Smooth muscle cell (in vitro differentiated cells): ENCODE measurements around the gene SAPCD1. TPM values are rescaled to one million over a fixed set of nuclear protein-coding genes. Genes with fewer than 3 reads are reported as not detected.

Experiments used
- DNase-seq: peaks from one replicate; lab custom pipeline; 2025; ENCODE audit not compliant: unreplicated experiment; lab: John Stamatoyannopoulos, UW
- H2AFZ ChIP-seq: fragments of 200-600 bp; sonication (generic); 2 replicates; pipeline ENCODE4 v1.6.0; 2016; ENCODE audit warnings: antibody characterized with exemption, low read depth, mild to moderate bottlenecking
- H3F3A ChIP-seq: fragments of 200-600 bp; sonication (generic); 2 replicates; pipeline ENCODE4 v1.6.0; 2017; ENCODE audit warnings: antibody characterized with exemption, low read depth
- H3K27ac ChIP-seq: fragments of 200-600 bp; sonication (generic); 2 replicates; pipeline ENCODE4 v1.5.1; 2016; ENCODE audit warnings: low read depth, mild to moderate bottlenecking
- H3K27me3 ChIP-seq: fragments of 200-600 bp; sonication (generic); 2 replicates; pipeline ENCODE4 v1.6.1; 2016; ENCODE audit warnings: low read depth, mild to moderate bottlenecking
- H3K36me3 ChIP-seq: fragments of 200-600 bp; sonication (generic); 2 replicates; pipeline ENCODE4 v1.5.1; 2016; ENCODE audit warnings: low read depth
- H3K4me1 ChIP-seq: fragments of 200-600 bp; sonication (generic); 2 replicates; pipeline ENCODE4 v1.5.1; 2016; ENCODE audit warnings: low read depth
- H3K4me2 ChIP-seq: fragments of 200-600 bp; sonication (generic); 2 replicates; pipeline ENCODE4 v1.6.0; 2016; ENCODE audit warnings: mild to moderate bottlenecking
- H3K4me3 ChIP-seq: fragments of 200-600 bp; sonication (generic); 2 replicates; pipeline ENCODE4 v1.5.1; 2016; ENCODE audit warnings: mild to moderate bottlenecking
- H3K79me2 ChIP-seq: fragments of 200-600 bp; sonication (generic); 2 replicates; pipeline ENCODE4 v1.6.0; 2016; ENCODE audit warnings: low read depth, mild to moderate bottlenecking
- H3K9ac ChIP-seq: fragments of 200-600 bp; sonication (generic); 2 replicates; pipeline ENCODE4 v1.6.0; 2016; ENCODE audit warnings: low read depth
- H3K9me3 ChIP-seq: fragments of 200-600 bp; sonication (generic); replicated peaks from 2 replicates; pipeline ENCODE4 v1.5.1; 2016; ENCODE audit warnings: low read depth
- H4K20me1 ChIP-seq: fragments of 200-600 bp; sonication (generic); 2 replicates; pipeline ENCODE4 v1.6.0; 2016; ENCODE audit warnings: low read depth
- WGBS: methylation state at CpG from one replicate; pipeline ENCODE4 v1.1.7; 2016; ENCODE audit warnings: low lambda C conversion rate; 5-methylcytosine and 5-hydroxymethylcytosine counted together
- polyA plus RNA-seq: library from polyadenylated mRNA; unstranded; fragments of >200 nt; fragmentation: Nextera tagmentation; extraction: Ambion mirVana; gene quantifications from 2 replicates; pipeline ENCODE4 v1.2.1, GENCODE V29; 2016
- total RNA-seq: library from RNA; depleted of rRNA; stranded (reverse); fragments of >200 nt; gene quantifications from 2 replicates; pipeline ENCODE4 v1.2.3, GENCODE V29; 2014
- TF ChIP-seq, protein P1 (sequence below): fragments of 200-600 bp; sonication (generic); IDR thresholded peaks from 2 replicates; pipeline ENCODE4 v1.5.1; 2017; ENCODE audit warnings: borderline replicate concordance, mild to moderate bottlenecking, antibody characterized with exemption; ENCODE audit not compliant: insufficient read depth, poor library complexity, severe bottlenecking

The SAPCD1 gene
- total and polyA plus RNA-seq, 2 experiments from 2014 or later, result 1.4 TPM; not detected in 1

DNA sequence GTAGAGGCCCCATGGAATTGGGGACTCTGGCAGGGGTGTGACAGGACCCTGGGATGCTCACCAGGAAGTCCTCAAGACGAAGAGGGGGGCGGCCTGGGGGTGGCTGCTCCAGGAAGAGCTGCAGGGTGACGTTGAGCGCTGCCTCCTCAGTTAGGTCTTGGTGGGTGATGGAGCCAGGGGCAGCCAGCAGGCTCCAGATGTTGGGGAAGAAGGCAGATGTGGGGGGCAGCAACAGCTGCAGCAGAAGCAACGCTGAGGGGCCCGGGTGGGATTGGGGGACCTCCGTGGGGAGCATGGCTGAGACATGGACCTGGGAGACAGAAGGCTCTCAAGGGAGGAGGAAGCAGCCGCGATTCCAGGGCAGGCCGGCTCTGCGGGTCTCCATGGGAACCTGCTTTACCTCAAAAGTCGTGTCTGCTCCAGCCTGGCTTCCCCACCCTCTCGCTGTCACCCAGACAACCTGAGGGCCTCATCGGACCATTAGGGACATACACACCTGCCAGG lies 14.1 kb downstream of the SAPCD1 start:
- peaks cover 11% of the 10 kb centered on the region for H3F3A ChIP-seq
- H3K9me3 ChIP-seq, result no peaks in the 10 kb centered on the region
- H4K20me1 ChIP-seq, result no peaks in the 10 kb centered on the region
- H3K27me3 ChIP-seq, result no peaks in the 10 kb centered on the region
- no peaks in the 10 kb centered on the region for H3K79me2 ChIP-seq
- no peak overlapping the region for H2AFZ ChIP-seq
- no peak for DNase-seq
- 77% methylated on average over 12 of the region's 14 CpGs for WGBS
- peaks cover 8% of the 10 kb centered on the region for H3K4me1 ChIP-seq
- H3K4me3 ChIP-seq, result no peak overlapping the region
- H3K4me2 ChIP-seq, result peak overlapping the region; percentile 48
- no peaks in the 10 kb centered on the region for H3K36me3 ChIP-seq
- peak overlapping the region; percentile 61 for H3K27ac ChIP-seq
- TF ChIP-seq, protein P1, sequence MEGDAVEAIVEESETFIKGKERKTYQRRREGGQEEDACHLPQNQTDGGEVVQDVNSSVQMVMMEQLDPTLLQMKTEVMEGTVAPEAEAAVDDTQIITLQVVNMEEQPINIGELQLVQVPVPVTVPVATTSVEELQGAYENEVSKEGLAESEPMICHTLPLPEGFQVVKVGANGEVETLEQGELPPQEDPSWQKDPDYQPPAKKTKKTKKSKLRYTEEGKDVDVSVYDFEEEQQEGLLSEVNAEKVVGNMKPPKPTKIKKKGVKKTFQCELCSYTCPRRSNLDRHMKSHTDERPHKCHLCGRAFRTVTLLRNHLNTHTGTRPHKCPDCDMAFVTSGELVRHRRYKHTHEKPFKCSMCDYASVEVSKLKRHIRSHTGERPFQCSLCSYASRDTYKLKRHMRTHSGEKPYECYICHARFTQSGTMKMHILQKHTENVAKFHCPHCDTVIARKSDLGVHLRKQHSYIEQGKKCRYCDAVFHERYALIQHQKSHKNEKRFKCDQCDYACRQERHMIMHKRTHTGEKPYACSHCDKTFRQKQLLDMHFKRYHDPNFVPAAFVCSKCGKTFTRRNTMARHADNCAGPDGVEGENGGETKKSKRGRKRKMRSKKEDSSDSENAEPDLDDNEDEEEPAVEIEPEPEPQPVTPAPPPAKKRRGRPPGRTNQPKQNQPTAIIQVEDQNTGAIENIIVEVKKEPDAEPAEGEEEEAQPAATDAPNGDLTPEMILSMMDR, result no peak
- H3K9ac ChIP-seq, result peak overlapping the region; percentile 36

DNA sequence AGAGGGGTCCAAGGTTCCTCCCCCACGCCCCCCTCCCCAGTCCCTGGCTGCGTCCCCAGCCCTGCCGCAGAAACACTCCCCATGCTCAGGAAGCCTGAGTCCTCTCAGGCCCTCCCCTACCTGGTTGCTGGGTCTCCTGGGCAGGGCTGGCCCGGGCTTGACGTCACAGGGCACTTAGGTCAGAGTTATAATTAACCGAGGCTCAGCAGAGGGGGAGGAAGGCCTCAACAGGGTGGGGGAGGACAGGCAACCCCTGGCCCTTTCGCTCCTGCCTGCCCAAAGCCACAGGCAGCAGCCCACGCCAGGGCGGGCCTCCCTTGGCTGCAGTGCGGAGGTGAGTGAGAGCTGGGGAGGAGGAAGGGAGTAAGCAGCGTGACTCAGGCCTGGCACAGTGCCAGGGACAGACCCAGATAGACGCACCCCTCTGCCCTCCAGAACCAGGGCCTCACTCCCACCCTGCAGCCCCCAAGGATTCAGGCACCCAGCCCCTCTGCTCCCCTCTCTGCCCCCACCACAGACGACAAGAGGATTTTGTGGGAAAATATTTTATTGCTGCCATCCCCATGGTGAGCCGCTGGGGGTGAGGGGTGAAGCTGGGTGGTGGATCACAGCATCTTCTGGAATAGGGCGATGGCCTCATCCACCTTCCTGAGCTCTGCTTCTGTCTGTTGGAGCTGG lies 14.7 kb downstream of the SAPCD1 start, which contains the start of gene VWA7:
VWA7 (minus strand) TSS at position 340 of the 678 bp plus-strand sequence. CDS start 549 bp downstream, outside the sequence.
- Histone ChIP-seq H3K79me2 (no peaks in the 10 kb centered on the region), H4K20me1 (no peaks in the 10 kb centered on the region), H3K4me3 (no peak within 1 kb of the TSS), H3K9me3 (no peaks in the 10 kb centered on the region), H3F3A (peaks cover 11% of the 10 kb centered on the region), H2AFZ (no peak within 1 kb of the TSS), H3K27ac (peak within 1 kb of the TSS; percentile 61), H3K9ac (peak within 1 kb of the TSS; percentile 36), H3K36me3 (no peaks in the 10 kb centered on the region), H3K27me3 (no peaks in the 10 kb centered on the region), H3K4me2 (peak within 1 kb of the TSS; percentile 48), H3K4me1 (peaks cover 8% of the 10 kb centered on the region)
- TF ChIP-seq, protein P1, result no peak
- no peak for DNase-seq
- 38% methylated on average over 15 of the region's 15 CpGs for WGBS

- Histone ChIP-seq H3K9ac (no peak overlapping the region), H4K20me1 (no peaks in the 10 kb centered on the region), H3K36me3 (no peaks in the 10 kb centered on the region), H3K27me3 (no peaks in the 10 kb centered on the region), H2AFZ (no peak overlapping the region), H3K4me1 (peaks cover 8% of the 10 kb centered on the region), H3K27ac (peak overlapping the region; percentile 61), H3K9me3 (no peaks in the 10 kb centered on the region), H3K79me2 (no peaks in the 10 kb centered on the region), H3K4me3 (no peak overlapping the region), H3K4me2 (no peak overlapping the region), H3F3A (peaks cover 11% of the 10 kb centered on the region)
- 96% methylated on average over 3 of the region's 5 CpGs for WGBS
- no peak for DNase-seq
- TF ChIP-seq, protein P1, result no peak
Observed at GRCh38 chr6:31777667-31778050, 15.2 kb downstream of the SAPCD1 start.
